NCI-H226 (cell line): ENCODE measurements around the gene CES2.
"Not testable (repeated sequence)": the region's sequence is repeated elsewhere in the genome, so short reads cannot be mapped to it uniquely, and the experiment has no call there.

Source experiments
- DNase-seq: peaks from one replicate; pipeline ENCODE4 v3.0.0-alpha.2; 2015

CES2 gene

GRCh38 chr16:66954097-66954659 is 18.9 kb downstream of the CES2 start:
- peak; percentile 48 for DNase-seq

DNA sequence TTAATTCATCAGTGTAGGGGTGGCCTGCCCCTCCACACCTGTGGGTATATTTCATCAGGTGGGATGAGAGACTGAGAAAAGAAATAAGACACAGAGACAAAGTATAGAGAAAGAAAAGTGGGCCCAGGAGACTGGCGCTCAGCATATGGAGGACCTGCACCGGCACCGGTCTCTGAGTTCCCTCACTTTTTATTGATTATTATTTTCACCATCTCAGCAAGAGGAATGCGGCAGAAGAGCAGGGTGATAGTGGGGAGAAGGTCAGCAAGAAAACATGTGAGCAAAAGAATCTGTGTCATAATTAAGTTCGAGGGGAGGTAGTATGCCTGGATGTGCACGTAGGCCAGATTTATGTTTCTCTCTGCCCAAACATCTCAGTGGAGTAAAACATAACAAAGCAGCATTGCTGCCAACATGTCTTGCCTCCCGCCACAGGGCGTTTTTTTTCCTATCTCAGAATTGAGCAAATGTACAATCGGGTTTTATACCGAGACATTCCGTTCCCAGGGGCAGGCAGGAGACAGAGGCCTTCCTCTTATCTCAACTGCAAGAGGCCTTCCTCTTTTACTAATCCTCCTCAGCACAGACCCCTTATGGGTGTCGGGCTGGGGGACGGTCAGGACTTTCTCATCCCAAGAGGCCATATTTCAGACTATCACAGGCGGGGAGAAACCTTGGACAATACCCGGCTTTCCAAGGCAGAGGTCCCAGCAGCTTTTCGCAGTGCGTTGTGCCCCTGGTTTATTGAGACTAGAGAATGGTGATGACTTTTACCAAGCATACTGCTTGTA is 20.2 kb downstream of the CES2 start:
- DNase-seq: not testable (repeated sequence)

DNA sequence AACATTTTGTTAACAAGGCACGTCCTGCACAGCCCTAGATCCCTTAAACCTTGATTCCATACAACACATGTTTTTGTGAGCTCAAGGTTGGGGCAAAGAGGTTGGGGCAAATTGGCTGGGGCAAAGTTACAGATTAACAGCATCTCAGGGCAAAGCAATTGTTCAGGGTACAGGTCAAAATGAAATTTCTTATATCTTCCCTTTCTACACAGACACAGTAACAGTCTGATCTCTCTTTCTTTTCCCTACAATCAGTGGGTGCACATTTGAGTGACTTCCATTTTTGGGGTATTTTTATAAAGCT is 20.8 kb downstream of the CES2 start:
- not testable (repeated sequence) for DNase-seq

DNA sequence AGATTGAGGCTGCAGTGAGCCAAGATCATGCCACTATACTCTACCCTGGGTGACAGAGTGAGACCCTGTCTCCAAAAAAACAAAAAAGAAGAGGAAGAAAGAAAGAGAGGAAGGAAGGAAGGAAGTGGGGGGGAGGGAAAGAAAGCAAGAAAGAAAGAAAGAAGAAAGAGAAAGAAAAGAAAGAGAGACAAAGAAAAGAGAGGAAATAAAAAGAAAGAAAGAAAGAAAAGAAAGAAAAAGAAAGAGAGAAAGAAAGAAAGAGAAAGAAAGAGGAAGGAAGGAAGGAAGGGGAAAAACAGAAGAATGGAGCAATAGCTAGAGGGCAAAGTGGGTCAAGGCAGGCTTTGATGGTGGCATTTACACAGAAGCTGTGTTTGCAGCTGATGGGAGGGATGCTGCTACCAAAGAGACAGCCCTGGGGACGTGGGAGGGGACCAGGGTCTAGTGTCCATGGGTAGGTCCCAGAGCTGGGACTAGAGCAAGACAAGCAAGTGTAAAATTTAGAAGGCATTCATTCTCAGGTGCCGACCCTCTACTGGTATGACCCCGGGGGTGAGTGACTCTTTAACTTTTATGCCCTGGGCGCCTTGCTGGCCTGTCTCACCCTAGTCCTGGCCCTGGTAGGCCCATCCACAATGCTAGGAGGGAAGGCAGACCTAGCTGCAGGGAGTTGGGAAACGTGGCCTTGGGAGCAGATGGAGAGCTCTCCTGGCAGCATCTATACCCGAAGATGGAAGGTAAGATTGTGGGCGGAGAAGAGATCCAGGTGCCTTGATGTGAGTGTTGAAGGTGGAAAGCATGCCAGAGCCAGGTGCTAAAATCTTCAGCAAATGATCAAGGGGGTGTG is 23.8 kb downstream of the CES2 start:
- DNase-seq: no peak

DNA sequence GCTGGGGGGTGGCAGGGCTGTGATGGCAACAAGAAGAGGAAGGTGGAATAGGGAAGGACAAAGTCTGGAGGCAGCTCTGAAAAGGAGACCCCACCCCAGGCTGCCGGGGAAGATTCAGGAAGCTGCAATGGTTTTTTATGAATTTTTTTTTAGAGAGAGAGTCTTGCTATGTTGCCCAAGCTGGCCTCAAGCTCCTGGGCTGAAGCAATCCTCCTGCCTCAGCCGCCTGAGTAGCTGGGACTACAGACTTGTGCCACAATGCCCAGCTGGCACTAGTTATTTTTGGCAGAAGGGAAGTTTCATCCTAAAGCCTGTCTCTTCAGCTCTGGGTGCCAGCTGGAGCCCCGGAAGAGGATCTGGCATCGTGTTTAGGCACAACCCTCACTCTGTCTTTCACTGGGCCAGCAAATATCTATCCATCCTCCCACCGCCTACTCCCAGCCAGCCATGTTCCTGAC is 24.4 kb downstream of the CES2 start:
- no peak for DNase-seq

DNA sequence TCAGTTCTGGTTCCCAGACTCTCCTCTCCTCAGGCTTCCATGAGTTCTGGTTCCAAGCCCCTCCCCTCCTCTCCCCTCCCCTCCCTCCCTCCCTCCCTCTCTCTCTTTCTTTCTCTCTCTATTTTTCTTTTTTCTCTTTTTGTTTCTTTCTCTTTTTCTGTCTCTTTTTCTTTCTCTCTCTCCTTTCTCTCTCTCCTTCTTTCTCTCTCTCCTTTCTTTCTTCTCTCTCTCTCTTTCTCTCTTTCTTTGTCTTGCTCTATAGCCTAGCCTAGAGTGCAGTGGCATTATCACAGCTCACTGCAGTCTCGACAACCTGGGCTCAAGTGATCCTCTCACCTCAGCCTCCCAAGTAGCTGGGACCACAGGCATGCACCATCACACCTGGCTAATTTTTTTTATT is 25.0 kb downstream of the CES2 start:
- DNase-seq: no peak

DNA sequence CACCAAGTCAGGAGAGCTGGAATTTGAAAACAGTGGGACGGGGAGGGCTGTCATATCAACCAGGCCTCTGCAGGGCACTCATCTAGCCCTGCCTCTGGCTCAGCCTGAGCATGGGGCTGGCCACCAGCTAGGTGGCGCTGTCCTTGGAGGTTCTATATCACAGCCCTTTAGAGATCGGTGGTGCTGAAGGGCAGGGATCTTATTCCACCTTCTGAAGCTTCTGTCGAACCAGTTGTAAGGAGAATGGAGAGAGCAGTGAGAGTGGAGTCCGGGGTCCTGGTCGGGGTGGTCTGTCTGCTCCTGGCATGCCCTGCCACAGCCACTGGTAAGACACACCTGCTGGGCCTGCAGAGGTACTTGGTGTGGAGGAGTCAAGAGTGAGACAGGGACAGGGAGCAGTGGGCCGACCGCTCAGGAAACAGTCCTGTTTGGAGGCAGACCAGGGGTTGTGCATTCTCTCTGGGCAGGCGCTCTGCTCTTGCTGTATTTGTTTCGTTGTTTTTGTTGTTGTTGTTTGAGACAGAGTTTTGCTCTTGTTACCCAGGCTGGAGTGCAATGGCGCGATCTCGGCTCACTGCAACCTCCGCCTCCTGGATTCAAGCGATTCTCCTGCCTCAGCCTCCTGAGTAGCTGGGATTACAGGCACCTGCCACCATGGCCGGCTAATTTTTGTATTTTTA is 25.9 kb downstream of the CES2 start, which contains the start of gene CES3:
CES3 (plus strand) TSS at position 202 of the 680 bp plus-strand sequence; CDS start at position 244, 42 bp downstream.
- DNase-seq: peak; percentile 56

- peak; percentile 38 for DNase-seq
Observed at GRCh38 chr16:66961914-66962313, 26.6 kb downstream of the CES2 start.

DNA sequence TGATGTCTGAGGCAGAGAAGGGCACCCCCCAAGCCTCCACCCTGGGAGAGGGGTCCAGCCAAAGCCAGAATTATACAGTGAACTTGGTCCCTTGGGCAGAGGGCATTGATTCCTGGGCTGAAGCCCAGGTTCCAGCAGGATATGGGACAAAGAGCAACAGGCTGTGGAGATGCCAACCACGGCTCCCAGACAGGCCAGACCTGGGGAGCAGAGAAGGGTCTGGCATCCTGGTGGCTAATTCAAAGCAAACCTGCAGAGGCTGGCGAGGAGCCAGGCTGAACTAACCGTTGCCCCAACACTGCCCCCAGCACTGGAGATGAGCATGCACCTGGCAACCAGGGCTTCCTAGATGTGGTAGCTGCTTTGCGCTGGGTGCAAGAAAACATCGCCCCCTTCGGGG is 28.7 kb downstream of the CES2 start:
- DNase-seq: no peak

- peak; percentile 27 for DNase-seq
Observed at GRCh38 chr16:66968847-66969246, 33.5 kb downstream of the CES2 start.

GRCh38 chr16:66970775-66971720 is 35.7 kb downstream of the CES2 start:
- DNase-seq: peak; percentile 93

- DNase-seq: no peak
Observed at GRCh38 chr16:66972983-66973382, 37.7 kb downstream of the CES2 start.

GRCh38 chr16:66973716-66974115 is 38.4 kb downstream of the CES2 start:
- no peak for DNase-seq

GRCh38 chr16:66974156-66974931 is 39.0 kb downstream of the CES2 start:
- DNase-seq: not testable (repeated sequence)

GRCh38 chr16:66974932-66975246 is 39.6 kb downstream of the CES2 start:
- not testable (repeated sequence) for DNase-seq

- no peak for DNase-seq
Observed at GRCh38 chr16:66975302-66975893, 40.1 kb downstream of the CES2 start.

DNA sequence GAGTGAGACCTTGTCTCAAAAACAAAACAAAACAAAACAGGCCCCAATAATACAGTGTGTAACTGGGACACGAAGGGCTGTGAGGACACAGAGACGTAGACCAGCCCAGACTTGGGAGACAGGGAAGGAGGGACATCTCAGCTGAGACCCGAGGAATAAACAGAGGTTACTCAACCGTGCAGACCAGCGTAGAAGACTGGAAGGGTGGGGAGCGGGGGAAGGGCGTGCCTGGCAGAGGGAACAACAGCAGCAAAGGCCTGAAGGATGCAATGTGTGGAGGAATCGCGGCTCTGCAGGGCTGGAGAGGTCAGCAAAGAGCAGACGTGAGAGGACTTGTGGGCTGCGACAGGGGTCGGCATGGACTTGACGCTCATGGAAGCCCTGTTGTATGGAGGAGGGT is 41.4 kb downstream of the CES2 start:
- DNase-seq: no peak

DNA sequence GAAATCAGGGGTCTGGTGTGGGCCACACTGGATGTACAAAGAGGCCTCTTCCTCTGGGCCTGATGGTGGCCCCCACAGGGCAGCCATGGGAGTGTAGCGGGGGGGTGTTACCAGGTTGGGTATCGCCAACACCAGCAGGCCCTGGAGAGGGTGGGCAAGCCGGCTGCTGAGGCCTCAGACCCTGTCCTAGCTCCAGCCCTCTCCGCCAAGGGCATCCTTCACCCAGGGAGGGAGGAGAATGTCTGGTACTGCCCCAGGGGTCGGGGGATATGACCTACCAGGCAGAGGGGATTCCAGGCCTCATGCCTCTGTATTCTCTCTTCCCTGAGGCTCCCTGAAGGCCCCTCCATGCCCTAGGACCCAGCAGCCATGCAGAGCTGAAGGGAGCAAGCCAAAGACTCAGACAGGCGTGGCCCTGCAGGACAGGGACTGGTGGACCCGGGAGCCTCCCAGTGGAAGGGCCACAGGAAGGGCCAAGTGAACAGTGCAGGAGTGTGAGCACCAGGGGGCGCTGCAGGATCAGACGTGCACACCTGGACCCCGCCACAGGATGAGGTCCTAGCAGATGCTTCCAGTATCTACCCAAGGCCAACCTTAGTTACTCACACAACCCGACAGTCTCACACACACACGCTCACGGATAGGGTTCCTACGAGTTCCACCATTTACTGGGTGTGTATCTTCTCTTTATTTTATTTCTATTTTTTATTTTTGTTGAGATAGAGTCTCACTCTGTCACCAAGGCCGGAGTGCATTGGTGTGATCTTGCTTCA is 42.2 kb downstream of the CES2 start:
- DNase-seq: peak; percentile 60

DNA sequence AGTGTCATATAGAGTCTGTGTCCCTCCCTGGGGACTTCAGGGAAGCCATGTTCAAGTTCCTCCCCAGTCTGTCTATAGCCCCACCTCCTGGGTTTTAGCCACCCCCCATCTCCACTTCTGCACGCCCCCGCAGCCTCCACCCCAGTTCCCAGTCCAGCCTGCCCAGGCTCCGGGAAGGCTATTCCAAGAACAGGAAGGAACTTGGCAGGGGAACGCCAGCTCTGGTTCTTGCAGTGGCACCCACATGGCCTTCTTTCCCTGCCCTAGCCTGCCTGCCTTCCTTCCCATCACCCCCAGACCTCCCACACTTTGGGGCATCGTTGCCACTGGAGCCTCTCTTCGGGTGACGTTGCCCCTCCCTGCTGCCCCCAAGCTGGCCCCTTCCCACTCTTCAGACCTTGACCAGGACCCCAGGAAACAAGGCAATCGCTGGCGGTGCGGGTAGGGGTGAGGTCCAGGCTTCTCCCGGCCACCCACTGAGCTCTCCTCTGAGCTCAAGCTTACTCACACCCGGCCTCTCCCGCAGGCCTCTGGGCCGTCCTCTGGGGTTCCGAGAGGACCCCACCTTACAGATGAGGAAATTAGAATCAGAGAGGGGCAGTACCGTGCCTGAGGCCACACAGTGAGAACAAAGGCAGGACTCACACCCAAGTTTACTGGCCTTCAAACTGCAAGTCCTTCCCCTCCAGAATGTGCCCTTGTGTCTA is 43.8 kb downstream of the CES2 start:
- no peak for DNase-seq
